ENCODE data around the gene LGALS8.

GRCh38 chr1:236530286-236530685 is 6.5 kb downstream of the LGALS8 start:
- TF ChIP-seq CTCF (conservative IDR thresholded peaks at IDR 0.05) (no peak), ZFX (IDR thresholded peaks at IDR 0.05) (no peak)
